HG03378 (cell line): Measurements from ENCODE around the gene CLDN8.

Experiments used
- ATAC-seq: cut with Tn5 transposase; IDR thresholded peaks from one replicate; pipeline ENCODE4 v1.9.1; 2021; ENCODE audit warnings: mild to moderate bottlenecking, moderate library complexity; ENCODE audit not compliant: unreplicated experiment

Gene CLDN8

DNA sequence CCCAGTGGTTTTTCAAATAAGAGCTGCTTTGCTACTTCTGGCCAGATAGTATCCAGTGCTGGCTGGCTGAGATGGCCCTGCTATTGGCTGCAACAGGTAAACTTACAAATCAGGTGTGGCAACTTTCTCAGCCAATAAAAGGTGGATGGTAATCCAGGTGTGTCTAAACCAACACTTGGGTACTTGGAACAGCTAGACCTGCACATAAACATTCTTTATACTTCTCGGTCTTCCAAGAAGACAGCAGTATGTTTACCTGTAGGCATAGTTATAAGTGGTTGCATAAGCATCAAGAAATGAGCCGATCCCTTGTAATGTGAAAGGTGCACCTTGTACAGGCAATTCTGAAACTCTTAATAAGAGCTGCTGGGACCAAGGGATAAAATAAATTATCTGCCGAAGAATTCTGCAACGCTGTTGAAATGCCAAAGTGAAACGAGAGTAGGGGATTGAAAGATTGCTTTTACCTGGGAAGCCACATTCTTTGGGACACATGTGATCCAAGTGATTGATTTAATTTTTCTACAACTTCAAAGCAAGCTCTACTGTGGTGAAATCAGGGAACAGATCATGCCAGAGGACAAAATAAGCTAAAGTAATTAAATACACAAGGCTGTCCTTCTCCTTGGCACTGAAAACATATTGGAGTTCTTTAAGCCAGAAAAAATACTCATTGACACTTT is at the start of gene CLDN8:
CLDN8 (minus strand) TSS at position 57 of the 683 bp plus-strand sequence. CDS start 172 bp downstream, outside the sequence.
- no peak for ATAC-seq

GRCh38 chr21:30257773-30258172 is 41.9 kb upstream of the CLDN8 start:
- ATAC-seq, result no peak

DNA sequence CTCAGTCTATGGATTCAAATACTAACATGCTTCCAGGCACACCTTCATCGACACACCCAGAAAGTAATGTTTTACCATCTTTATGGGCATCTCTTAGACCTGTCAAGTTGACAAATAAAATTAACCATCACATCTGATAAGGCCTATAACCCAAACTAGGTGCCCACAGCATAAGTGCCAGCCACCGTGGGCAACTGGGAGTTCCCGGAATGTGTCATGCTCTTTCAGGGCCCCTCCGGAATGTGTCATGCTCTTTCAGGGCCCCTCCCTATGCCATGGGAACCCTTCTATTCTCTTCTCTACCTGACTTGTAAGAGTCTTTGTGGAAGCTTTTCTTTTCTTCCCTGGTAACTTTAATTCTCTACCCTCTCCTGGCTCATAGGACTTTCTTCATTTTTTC is 40.2 kb upstream of the CLDN8 start:
- ATAC-seq, result no peak

DNA sequence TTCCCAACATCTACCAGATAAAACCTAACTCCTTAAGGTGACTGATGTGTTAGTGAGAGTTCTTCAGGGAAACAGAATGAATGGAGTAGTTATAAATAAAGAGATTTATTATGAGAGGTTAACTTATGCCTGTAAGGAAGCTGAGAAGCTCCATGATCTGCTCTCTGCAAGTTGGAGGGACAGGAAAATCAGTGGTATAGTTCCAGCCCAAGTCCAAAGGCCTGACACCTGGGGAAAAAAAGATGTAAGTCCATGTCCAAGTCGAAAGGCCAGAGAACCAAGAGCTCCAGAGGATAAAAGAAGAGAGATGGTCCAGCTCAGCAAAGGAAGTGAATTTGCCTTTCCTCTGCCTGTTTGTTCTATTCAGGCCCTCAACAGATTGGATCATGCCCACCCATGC is 39.8 kb upstream of the CLDN8 start:
- ATAC-seq, result no peak

- no peak for ATAC-seq
Observed at GRCh38 chr21:30251781-30252180, 35.9 kb upstream of the CLDN8 start.

DNA sequence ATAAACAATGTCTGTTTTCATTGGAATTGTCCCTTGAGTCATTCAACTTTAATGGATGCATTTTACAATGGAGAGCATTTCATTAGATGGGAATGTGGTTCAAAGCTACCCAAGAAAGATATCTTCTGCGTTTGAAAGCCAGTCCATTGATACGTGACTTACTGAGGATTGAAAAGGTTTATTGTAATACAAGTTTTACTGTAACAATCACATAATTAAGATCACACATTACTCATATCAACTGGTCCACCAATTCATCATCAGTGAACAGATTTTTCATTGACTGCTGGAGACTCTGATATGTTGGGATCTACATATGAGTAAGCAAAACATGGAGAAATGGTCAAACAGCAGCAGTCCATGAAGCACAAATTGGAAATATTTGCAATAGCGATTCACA is 34.0 kb upstream of the CLDN8 start:
- ATAC-seq, result no peak

- no peak for ATAC-seq
Observed at GRCh38 chr21:30248844-30249243, 32.9 kb upstream of the CLDN8 start.

DNA sequence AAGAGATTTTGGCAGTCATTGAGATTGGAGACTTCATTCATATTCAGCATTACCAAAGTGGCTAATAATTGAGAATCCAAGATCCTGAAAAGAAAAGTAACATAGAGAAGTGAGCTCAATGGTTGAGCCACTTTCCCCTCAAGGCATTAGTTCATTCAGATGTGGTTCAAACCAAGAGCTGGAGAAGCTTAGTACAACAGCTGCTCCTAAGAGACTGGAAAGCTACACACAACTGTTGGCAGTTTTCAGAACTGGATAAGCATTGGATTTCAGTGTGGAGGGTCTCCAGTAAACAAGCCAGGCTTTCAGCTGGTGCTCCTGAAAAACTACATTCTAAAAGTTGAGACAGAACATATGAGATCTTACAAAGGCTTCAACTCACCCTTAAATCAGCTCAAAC is 29.2 kb upstream of the CLDN8 start:
- no peak for ATAC-seq

DNA sequence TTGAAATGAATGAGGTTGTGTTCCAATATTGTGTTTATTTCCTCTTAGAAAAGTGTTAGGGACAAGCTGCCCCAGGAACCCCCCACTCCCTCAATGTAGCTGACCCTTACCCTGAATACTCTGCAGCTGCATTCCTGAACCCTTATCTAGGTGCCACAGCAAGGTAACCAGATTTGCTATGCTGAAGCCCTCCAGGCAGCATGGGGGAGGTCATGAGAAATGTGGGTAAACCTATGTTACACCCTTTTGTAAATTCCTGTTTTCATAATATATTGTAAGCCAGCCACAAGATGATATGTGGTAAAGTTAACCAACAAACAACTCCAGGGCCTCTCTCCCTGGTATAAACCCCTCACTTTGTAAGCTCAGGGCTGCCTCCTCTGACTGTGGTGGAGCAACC is 27.8 kb upstream of the CLDN8 start:
- ATAC-seq, result no peak

GRCh38 chr21:30240661-30241060 is 24.8 kb upstream of the CLDN8 start:
- ATAC-seq, result no peak

DNA sequence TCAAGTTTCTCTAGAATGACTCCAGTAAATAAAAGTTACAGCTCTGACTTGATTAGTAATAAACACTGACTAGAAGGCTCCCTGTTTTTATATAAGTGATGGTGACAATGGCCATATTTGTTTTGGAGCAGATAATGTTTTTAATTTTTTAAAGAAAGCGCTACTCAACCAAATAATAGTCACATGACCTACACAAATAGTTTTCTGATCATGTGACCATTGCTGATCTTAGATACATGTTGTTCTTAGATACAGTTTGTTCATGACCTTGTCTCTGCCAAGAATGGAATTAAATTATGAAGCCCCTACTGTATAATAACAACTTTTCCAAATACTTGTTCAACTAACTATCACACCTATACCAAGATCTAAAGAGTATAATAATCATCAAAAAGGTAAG is 22.3 kb upstream of the CLDN8 start:
- ATAC-seq, result no peak

- ATAC-seq, result no peak
Observed at GRCh38 chr21:30234643-30235042, 18.7 kb upstream of the CLDN8 start.

- no peak for ATAC-seq
Observed at GRCh38 chr21:30234050-30234449, 18.2 kb upstream of the CLDN8 start.

DNA sequence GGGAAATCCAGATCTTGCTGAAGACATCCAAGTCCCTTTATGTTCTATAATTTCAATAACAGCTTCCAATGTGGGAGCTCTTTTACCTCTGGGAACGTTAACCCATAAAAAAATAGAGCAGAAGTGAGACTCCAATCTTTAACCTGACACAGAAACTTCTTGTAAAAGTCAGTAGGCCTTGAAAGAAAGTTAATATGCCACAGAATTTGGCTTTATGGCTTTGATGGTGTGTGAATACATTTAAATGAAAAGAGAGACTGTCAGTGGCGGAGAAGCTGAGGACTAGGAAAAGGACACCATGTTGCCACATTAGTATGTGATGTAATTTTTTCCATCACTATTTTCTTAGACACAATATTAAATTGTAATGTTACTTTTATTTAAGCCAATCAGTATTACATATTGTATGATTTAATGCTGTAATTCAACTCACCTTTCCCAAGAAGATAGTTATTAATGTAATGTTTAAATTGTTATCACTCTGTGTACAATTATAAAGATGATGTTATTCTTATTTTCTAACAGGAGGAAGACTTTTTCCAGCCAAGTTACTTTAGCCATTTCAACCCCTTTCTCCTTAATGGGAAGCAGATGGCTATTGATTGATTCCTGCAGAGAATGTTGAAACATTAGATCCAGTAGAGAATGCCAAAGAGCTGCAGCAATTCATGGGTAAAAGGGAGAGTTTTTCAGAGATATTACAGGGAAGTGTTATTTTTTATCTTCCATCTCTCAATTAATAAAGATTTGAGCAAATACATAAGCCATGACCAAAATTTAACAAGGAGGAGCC is 17.5 kb upstream of the CLDN8 start:
- ATAC-seq, result no peak

DNA sequence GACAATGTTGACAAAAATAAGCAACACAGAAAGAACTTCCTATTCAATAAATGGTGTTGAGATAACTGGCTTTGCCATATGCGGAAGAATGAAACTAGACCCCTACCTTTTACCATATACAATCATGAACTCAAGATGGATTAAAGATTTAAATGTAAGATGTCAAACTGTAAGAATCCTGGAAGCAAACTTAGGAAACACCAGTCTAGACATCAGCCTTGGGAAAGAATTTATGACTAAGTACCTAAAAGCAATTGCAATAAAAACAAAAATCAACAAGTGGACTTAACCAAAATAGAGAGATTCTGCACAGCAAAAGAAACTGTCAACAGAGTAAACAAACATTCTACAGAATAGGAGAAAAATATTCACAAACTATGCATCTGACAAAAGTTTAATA is 16.1 kb upstream of the CLDN8 start:
- no peak for ATAC-seq

- ATAC-seq, result no peak
Observed at GRCh38 chr21:30227633-30228404, 11.9 kb upstream of the CLDN8 start.

- ATAC-seq, result no peak
Observed at GRCh38 chr21:30227128-30227527, 11.2 kb upstream of the CLDN8 start.

DNA sequence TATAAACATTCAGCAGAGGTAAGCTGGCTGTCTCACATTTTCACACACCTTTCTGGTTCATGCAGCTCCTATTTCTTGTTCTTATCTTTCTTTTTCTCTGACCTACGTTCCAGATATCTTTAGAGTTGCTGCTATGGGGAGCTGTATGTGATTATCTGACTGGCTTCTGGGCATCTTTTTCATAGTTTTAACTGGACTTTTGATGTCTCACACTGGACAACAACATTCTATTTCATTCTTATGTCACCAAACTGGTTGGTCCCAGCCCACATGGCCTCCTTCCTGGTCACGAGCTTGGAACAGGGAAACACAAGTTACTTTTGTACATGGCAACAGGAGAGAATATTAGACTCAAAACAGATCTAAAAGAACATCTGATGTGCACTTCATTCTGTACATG is 7.7 kb upstream of the CLDN8 start:
- no peak for ATAC-seq

DNA sequence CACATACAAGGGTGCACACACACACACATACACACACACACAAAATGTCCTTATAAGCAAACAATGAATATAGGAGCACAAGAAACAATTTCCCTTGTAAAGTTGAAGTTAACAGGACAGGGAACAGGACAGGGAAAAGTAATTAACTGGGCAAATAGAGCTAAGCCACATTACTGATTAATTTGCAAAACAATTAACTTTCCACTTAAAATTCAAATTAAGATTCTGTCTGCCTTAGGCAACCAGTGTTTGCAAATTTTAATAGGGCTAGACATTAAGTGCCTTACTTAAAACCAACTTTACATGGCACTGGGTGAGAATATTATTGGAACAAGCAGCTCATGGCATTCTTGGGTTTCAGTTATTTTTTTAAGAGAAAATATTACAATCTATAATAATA is 6.8 kb upstream of the CLDN8 start:
- no peak for ATAC-seq

DNA sequence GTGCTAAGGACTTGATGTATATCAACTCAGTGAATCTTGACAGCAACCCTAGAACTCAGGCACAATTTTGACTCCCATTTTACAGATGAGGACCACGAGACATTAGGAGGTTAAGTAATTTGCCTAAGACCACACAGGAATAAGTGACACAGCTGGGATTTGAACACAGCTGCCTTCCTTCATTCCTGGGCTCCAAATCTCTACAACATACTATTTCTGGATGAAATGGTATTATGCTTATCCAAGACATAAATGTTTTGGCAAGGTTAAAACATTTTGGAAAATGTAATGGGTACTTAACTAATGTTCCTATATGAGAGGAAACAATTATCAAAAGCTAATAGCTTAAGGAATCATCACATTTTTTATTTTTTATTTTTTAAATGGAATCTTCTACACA is 4.8 kb downstream of the CLDN8 start:
- ATAC-seq, result no peak

DNA sequence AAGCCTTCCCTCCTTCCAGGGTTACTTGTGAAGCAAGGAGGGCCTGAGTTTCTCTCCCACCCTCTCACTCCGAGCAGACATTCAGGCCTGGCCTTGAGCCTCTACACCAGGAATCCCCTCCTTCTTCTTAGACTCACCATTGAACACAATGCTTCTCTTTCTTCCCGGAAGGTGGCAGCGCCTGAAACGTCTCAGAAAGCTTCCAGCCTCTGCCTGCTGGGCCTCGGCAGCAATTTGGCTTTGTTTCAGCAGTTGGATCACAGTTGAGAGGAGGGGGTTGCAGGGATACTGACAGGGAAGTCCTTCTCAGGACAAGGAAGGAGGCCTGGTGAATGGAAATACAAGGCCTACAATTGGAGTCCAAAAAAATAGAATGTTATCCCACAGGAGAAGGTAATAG is 6.3 kb downstream of the CLDN8 start:
- no peak for ATAC-seq

DNA sequence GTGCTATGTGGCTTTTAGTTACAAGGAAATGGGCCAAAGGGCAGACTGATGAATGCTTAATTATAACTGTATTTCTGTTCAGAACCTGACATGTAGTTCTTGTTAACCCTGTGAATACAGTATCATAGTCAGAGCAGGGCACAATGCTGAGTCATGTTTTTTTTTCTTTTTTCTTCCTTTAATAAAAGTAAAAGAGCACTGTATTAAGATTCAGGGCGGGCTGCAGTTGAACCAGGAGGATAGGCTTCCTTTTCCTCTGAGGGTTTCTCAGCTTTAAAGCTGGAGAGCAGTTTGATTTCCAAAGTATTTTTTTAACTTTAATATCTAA is 8.7 kb downstream of the CLDN8 start:
- no peak for ATAC-seq
